Measurements from ENCODE around the gene FLOT1. TPM values are rescaled to one million over a fixed set of nuclear protein-coding genes. Genes with fewer than 3 reads are reported as not detected.

The FLOT1 gene
- total RNA-seq, result 101 and 114 TPM in 2 replicates

DNA sequence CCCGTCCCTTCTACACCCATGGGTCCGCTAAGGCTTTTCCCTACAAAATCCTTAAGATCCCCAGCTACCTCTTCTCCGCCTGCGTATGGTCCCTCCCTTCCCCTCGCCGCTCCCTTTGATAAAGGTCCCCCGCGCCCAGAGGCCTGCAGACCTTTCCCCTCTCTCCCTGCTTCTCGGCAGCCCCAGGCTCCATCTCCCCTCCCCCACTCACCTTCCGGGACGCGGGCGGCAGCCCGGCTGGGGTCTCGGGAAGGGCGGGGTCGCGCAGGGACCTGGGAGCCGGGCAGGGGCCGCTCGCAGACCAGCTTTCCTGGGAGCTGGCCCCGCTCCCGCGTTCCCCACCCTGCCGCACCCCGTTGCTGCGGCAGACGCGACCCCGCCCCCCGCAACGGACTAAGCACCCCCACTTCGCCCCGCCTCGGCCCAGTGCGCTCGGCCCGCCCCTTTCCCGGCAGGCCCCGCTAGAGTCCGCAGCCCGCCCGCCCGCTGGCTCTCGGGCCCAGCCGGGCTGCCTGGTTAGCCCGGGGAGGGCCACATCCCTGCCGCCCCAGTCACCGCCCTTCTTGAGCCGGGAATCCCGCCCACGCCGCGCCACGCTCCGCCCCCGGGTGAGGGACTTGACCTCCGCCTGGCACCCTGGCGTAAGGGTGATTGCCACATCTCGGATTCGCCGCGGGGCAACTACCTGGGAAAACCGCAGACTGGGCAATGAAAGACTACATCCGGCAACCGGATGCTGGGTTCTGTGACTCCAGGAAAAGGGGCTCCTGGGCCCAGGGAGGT lies at the start of gene FLOT1:
FLOT1 (minus strand) TSS at position 372 of the 783 bp plus-strand sequence. CDS start 498 bp downstream, outside the sequence.
- no peaks in the 10 kb centered on the region for H3K27me3 ChIP-seq (ENCODE audit: insufficient read depth, low read length)
- peak within 1 kb of the TSS; percentile 89 for H3K4me3 ChIP-seq (ENCODE audit: insufficient read depth, low read length)
- H4K20me1 ChIP-seq (ENCODE audit: insufficient read depth, low read length), result peaks cover 11% of the 10 kb centered on the region
- peaks cover 55% of the 10 kb centered on the region for H3K79me2 ChIP-seq (ENCODE audit: insufficient read depth, low read length)
- H2AFZ ChIP-seq (ENCODE audit: low read length), result no peak within 1 kb of the TSS
- peak within 1 kb of the TSS; percentile 97 for H3K27ac ChIP-seq (ENCODE audit: low read depth, low read length)
- H3K4me1 ChIP-seq (ENCODE audit: insufficient read depth, low read length), result peaks cover 22% of the 10 kb centered on the region
- peak; percentile 98 for DNase-seq (ENCODE audit: insufficient read length, low spot score, missing footprints)
- H3K4me2 ChIP-seq (ENCODE audit: insufficient read depth, low read length), result peak within 1 kb of the TSS; percentile 82
- peaks cover 39% of the 10 kb centered on the region for H3K36me3 ChIP-seq (ENCODE audit: insufficient read depth, low read length)
- TF ChIP-seq, protein P1, sequence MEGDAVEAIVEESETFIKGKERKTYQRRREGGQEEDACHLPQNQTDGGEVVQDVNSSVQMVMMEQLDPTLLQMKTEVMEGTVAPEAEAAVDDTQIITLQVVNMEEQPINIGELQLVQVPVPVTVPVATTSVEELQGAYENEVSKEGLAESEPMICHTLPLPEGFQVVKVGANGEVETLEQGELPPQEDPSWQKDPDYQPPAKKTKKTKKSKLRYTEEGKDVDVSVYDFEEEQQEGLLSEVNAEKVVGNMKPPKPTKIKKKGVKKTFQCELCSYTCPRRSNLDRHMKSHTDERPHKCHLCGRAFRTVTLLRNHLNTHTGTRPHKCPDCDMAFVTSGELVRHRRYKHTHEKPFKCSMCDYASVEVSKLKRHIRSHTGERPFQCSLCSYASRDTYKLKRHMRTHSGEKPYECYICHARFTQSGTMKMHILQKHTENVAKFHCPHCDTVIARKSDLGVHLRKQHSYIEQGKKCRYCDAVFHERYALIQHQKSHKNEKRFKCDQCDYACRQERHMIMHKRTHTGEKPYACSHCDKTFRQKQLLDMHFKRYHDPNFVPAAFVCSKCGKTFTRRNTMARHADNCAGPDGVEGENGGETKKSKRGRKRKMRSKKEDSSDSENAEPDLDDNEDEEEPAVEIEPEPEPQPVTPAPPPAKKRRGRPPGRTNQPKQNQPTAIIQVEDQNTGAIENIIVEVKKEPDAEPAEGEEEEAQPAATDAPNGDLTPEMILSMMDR (IDR thresholded peaks at IDR 0.05; ENCODE audit: extremely low read depth, low read depth, low read length), result no peak
- no peaks in the 10 kb centered on the region for H3K9me3 ChIP-seq (ENCODE audit: low read depth, low read length)

- H3K9me3 ChIP-seq (ENCODE audit: low read depth, low read length), result no peaks in the 10 kb centered on the region
- DNase-seq (ENCODE audit: insufficient read length, low spot score, missing footprints), result no peak
- H3K4me1 ChIP-seq (ENCODE audit: insufficient read depth, low read length), result peaks cover 23% of the 10 kb centered on the region
- no peak overlapping the region for H3K4me3 ChIP-seq (ENCODE audit: insufficient read depth, low read length)
- TF ChIP-seq, protein P1 (IDR thresholded peaks at IDR 0.05; ENCODE audit: extremely low read depth, low read depth, low read length), result no peak
- H3K27me3 ChIP-seq (ENCODE audit: insufficient read depth, low read length), result no peaks in the 10 kb centered on the region
- H3K36me3 ChIP-seq (ENCODE audit: insufficient read depth, low read length), result no peaks in the 10 kb centered on the region
- H3K4me2 ChIP-seq (ENCODE audit: insufficient read depth, low read length), result no peak overlapping the region
- no peaks in the 10 kb centered on the region for H3K79me2 ChIP-seq (ENCODE audit: insufficient read depth, low read length)
- no peak overlapping the region for H3K27ac ChIP-seq (ENCODE audit: low read depth, low read length)
- H2AFZ ChIP-seq (ENCODE audit: low read length), result no peak overlapping the region
- H4K20me1 ChIP-seq (ENCODE audit: insufficient read depth, low read length), result no peaks in the 10 kb centered on the region
Measured at GRCh38 chr6:30790724-30791383, 48.4 kb upstream of the FLOT1 start.

DNA sequence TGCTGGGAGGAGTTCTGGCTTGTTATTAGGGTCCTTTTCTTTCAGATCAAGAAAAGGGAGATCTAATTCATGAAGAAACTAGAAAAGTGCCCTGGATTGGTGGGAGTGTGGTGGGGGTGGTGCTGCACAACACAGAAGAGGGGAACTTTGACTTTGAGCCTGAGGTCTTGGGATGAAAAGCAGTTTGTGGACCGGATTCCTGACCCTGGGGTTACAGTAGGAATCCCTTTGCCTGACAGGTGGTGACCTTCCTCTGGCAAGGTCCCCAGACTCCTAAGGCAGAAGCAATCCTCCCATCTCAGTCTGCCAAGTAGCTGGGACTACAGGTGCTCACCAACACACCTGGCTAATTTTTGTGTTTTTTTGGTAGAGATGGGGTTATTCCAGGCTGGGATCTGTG lies 47.1 kb upstream of the FLOT1 start:
- H3K79me2 ChIP-seq (ENCODE audit: insufficient read depth, low read length), result no peaks in the 10 kb centered on the region
- no peaks in the 10 kb centered on the region for H4K20me1 ChIP-seq (ENCODE audit: insufficient read depth, low read length)
- peaks cover 24% of the 10 kb centered on the region for H3K4me1 ChIP-seq (ENCODE audit: insufficient read depth, low read length)
- TF ChIP-seq, protein P1 (IDR thresholded peaks at IDR 0.05; ENCODE audit: extremely low read depth, low read depth, low read length), result no peak
- no peaks in the 10 kb centered on the region for H3K27me3 ChIP-seq (ENCODE audit: insufficient read depth, low read length)
- H3K9me3 ChIP-seq (ENCODE audit: low read depth, low read length), result no peaks in the 10 kb centered on the region
- DNase-seq (ENCODE audit: insufficient read length, low spot score, missing footprints), result no peak
- H3K4me2 ChIP-seq (ENCODE audit: insufficient read depth, low read length), result no peak overlapping the region
- no peak overlapping the region for H3K4me3 ChIP-seq (ENCODE audit: insufficient read depth, low read length)
- H3K36me3 ChIP-seq (ENCODE audit: insufficient read depth, low read length), result no peaks in the 10 kb centered on the region
- no peak overlapping the region for H3K27ac ChIP-seq (ENCODE audit: low read depth, low read length)
- no peak overlapping the region for H2AFZ ChIP-seq (ENCODE audit: low read length)

GRCh38 chr6:30787954-30788353 lies 45.5 kb upstream of the FLOT1 start:
- H3K27me3 ChIP-seq (ENCODE audit: insufficient read depth, low read length), result no peaks in the 10 kb centered on the region
- H3K4me1 ChIP-seq (ENCODE audit: insufficient read depth, low read length), result peaks cover 20% of the 10 kb centered on the region
- no peaks in the 10 kb centered on the region for H3K9me3 ChIP-seq (ENCODE audit: low read depth, low read length)
- TF ChIP-seq, protein P1 (IDR thresholded peaks at IDR 0.05; ENCODE audit: extremely low read depth, low read depth, low read length), result no peak
- no peak overlapping the region for H3K4me3 ChIP-seq (ENCODE audit: insufficient read depth, low read length)
- H4K20me1 ChIP-seq (ENCODE audit: insufficient read depth, low read length), result no peaks in the 10 kb centered on the region
- no peak for DNase-seq (ENCODE audit: insufficient read length, low spot score, missing footprints)
- no peak overlapping the region for H3K4me2 ChIP-seq (ENCODE audit: insufficient read depth, low read length)
- no peak overlapping the region for H3K27ac ChIP-seq (ENCODE audit: low read depth, low read length)
- H3K79me2 ChIP-seq (ENCODE audit: insufficient read depth, low read length), result no peaks in the 10 kb centered on the region
- no peaks in the 10 kb centered on the region for H3K36me3 ChIP-seq (ENCODE audit: insufficient read depth, low read length)
- peak overlapping the region; percentile 17 for H2AFZ ChIP-seq (ENCODE audit: low read length)

All from osteoblast (primary cell).